H9 (cell line): ENCODE data around the gene LSG1. TPM values are rescaled to one million over a fixed set of nuclear protein-coding genes. Genes with fewer than 3 reads are reported as not detected.

Source experiments
- DNase-seq: peaks from one replicate; pipeline ENCODE4 v3.0.0-alpha.2; 2017
- H2AFZ ChIP-seq: one replicate; pipeline ENCODE4 v1.6.1; 2013; ENCODE audit warnings: mild to moderate bottlenecking, low read length, control low read depth, moderate library complexity
- H2AK5ac ChIP-seq: 2 replicates; pipeline ENCODE4 v1.6.1; 2013; ENCODE audit warnings: low read length, control low read depth, mixed read lengths; ENCODE audit not compliant: insufficient read length
- H2BK120ac ChIP-seq: one replicate; pipeline ENCODE4 v1.6.1; 2013; ENCODE audit warnings: low read depth, mild to moderate bottlenecking, low read length, control low read depth, inconsistent platforms; ENCODE audit not compliant: poor library complexity, severe bottlenecking
- H2BK12ac ChIP-seq: 2 replicates; pipeline ENCODE4 v1.6.1; 2013; ENCODE audit warnings: low read length, control low read depth, mixed read lengths, low read depth; ENCODE audit not compliant: insufficient read length
- H2BK15ac ChIP-seq: 2 replicates; pipeline ENCODE4 v1.6.1; 2013; ENCODE audit warnings: low read depth, low read length, control low read depth
- H2BK20ac ChIP-seq: one replicate; pipeline ENCODE4 v1.6.1; 2013; ENCODE audit warnings: low read depth, mild to moderate bottlenecking, low read length, control low read depth, inconsistent platforms; ENCODE audit not compliant: poor library complexity, severe bottlenecking
- H2BK5ac ChIP-seq: 2 replicates; pipeline ENCODE4 v1.6.1; 2013; ENCODE audit warnings: low read length, control low read depth, mixed read lengths; ENCODE audit not compliant: insufficient read length
- H3K14ac ChIP-seq: 2 replicates; pipeline ENCODE4 v1.6.1; 2013; ENCODE audit warnings: low read length, control low read depth; ENCODE audit not compliant: insufficient read depth
- H3K18ac ChIP-seq: 2 replicates; pipeline ENCODE4 v1.6.1; 2013; ENCODE audit warnings: low read depth, mild to moderate bottlenecking, mixed read lengths, low read length, control low read depth; ENCODE audit not compliant: insufficient read length
- H3K23ac ChIP-seq: 2 replicates; pipeline ENCODE4 v1.6.1; 2013; ENCODE audit warnings: low read length, control low read depth, mixed read lengths, low read depth; ENCODE audit not compliant: insufficient read length
- H3K23me2 ChIP-seq: 2 replicates; pipeline ENCODE4 v1.6.1; 2013; ENCODE audit warnings: low read depth, mild to moderate bottlenecking, mixed read lengths, low read length, control low read depth; ENCODE audit not compliant: insufficient read length, poor library complexity, severe bottlenecking
- H3K27ac ChIP-seq: 2 replicates; pipeline ENCODE4 v1.5.1; 2013; ENCODE audit warnings: low read length, control low read depth, mixed read lengths, low read depth; ENCODE audit not compliant: insufficient read length
- H3K27me3 ChIP-seq: 2 replicates; pipeline ENCODE4 v1.6.1; 2013; ENCODE audit warnings: low read length, control low read depth, inconsistent platforms; ENCODE audit not compliant: insufficient read depth
- H3K4ac ChIP-seq: 2 replicates; pipeline ENCODE4 v1.6.1; 2013; ENCODE audit warnings: low read depth, mild to moderate bottlenecking, control low read depth, inconsistent platforms, low read length, moderate library complexity
- H3K4me1 ChIP-seq: 2 replicates; pipeline ENCODE4 v1.6.1; 2013; ENCODE audit warnings: low read length, control low read depth, inconsistent platforms; ENCODE audit not compliant: insufficient read depth
- H3K4me2 ChIP-seq: 2 replicates; pipeline ENCODE4 v1.6.1; 2013; ENCODE audit warnings: low read length, control low read depth, mixed read lengths; ENCODE audit not compliant: insufficient read length, insufficient read depth
- H3K56ac ChIP-seq: 2 replicates; pipeline ENCODE4 v1.6.1; 2013; ENCODE audit warnings: low read depth, mild to moderate bottlenecking, mixed read lengths, low read length, control low read depth; ENCODE audit not compliant: insufficient read length
- H3K79me1 ChIP-seq: 2 replicates; pipeline ENCODE4 v1.6.1; 2013; ENCODE audit warnings: low read depth, mild to moderate bottlenecking, moderate library complexity, low read length, control low read depth, inconsistent platforms; ENCODE audit not compliant: insufficient read depth, poor library complexity, severe bottlenecking
- H3K79me2 ChIP-seq: 2 replicates; pipeline ENCODE4 v1.6.1; 2013; ENCODE audit warnings: low read length, control low read depth, inconsistent platforms; ENCODE audit not compliant: insufficient read depth
- H3K9ac ChIP-seq: 2 replicates; pipeline ENCODE4 v1.6.1; 2013; ENCODE audit warnings: low read length, control low read depth, mixed read lengths; ENCODE audit not compliant: insufficient read length; ENCODE audit errors: extremely low read depth
- H3K9me3 ChIP-seq: one replicate; pipeline ENCODE4 v1.6.1; 2013; ENCODE audit warnings: low read depth, low read length, inconsistent platforms; ENCODE audit not compliant: control insufficient read depth
- H3T11ph ChIP-seq: one replicate; pipeline ENCODE4 v1.6.1; 2013; ENCODE audit warnings: mild to moderate bottlenecking, low read length, control low read depth, inconsistent platforms
- H4K20me1 ChIP-seq: one replicate; pipeline ENCODE4 v1.6.1; 2013; ENCODE audit not compliant: control insufficient read depth, insufficient read length, insufficient read depth
- H4K5ac ChIP-seq: 2 replicates; pipeline ENCODE4 v1.6.1; 2013; ENCODE audit warnings: low read depth, mild to moderate bottlenecking, mixed read lengths, low read length, control low read depth; ENCODE audit not compliant: insufficient read length
- H4K8ac ChIP-seq: replicated peaks from 2 replicates; pipeline ENCODE4 v1.6.1; 2013; ENCODE audit warnings: low read length, control low read depth, mixed read lengths, low read depth; ENCODE audit not compliant: insufficient read length
- H4K91ac ChIP-seq: 2 replicates; pipeline ENCODE4 v1.6.1; 2013; ENCODE audit warnings: low read depth, mild to moderate bottlenecking, moderate library complexity, mixed read lengths, low read length, control low read depth; ENCODE audit not compliant: insufficient read length
- H3K27ac Mint-ChIP-seq, 3 experiments: 2 replicates in 2 of 3; 3 replicates in 1 of 3; pipeline ENCODE4 v1.8.0; 2020 to 2021; ENCODE audit warnings: mixed read lengths in 3 of 3, mild to moderate bottlenecking in 1 of 3, moderate library complexity in 1 of 3
- H3K27me3 Mint-ChIP-seq: 2 replicates; pipeline ENCODE4 v1.8.0; 2021; ENCODE audit warnings: low read depth, mild to moderate bottlenecking, moderate library complexity, mixed read lengths
- H3K36me3 Mint-ChIP-seq, 3 experiments: 2 replicates in 2 of 3; 3 replicates in 1 of 3; pipeline ENCODE4 v1.8.0; 2020 to 2021; ENCODE audit warnings: low read depth in 3 of 3, mixed read lengths in 3 of 3; ENCODE audit not compliant: insufficient read depth in 1 of 3
- H3K4me1 Mint-ChIP-seq, 2 experiments: 2 replicates each; pipeline ENCODE4 v1.8.0; 2020; ENCODE audit warnings: mixed read lengths in 2 of 2
- H3K4me3 Mint-ChIP-seq, 2 experiments: 2 replicates in 1 of 2; 3 replicates in 1 of 2; pipeline ENCODE4 v1.8.0; 2020 to 2021; ENCODE audit warnings: mild to moderate bottlenecking in 2 of 2, mixed read lengths in 2 of 2, moderate library complexity in 1 of 2
- H3K9me3 Mint-ChIP-seq, 2 experiments: 2 replicates in 1 of 2; 3 replicates in 1 of 2; pipeline ENCODE4 v1.8.0; 2020; ENCODE audit warnings: mild to moderate bottlenecking in 2 of 2, mixed read lengths in 2 of 2, moderate library complexity in 1 of 2
- CTCF ChIP-seq: fragments of 200-600 bp; sonication (generic); conservative IDR thresholded peaks from 3 replicates; pipeline ENCODE4 v1.8.0; 2021; ENCODE audit warnings: antibody characterized with exemption, mild to moderate bottlenecking
- WGBS: extraction: QIAGEN DNeasy Blood & Tissue Kit; methylation state at CpG from one replicate; pipeline ENCODE4 v1.1.7; 2013; ENCODE audit warnings: missing lambda C conversion rate, low lambda C conversion rate, mixed read lengths; ENCODE audit not compliant: insufficient read length; ENCODE audit errors: extremely low coverage; 5-methylcytosine and 5-hydroxymethylcytosine counted together
- total RNA-seq: library from RNA; stranded (reverse); gene quantifications from 2 replicates; pipeline ENCODE4 v1.2.1, GENCODE V29; 2021

Gene LSG1
- total RNA-seq, 1 experiment from 2014 or later = 63.3 TPM

GRCh38 chr3:194672876-194673275, 885 bp upstream of the LSG1 start:
- Histone ChIP-seq H3K23me2 (peaks cover 7% of the 10 kb centered on the region), H2AK5ac (no peak overlapping the region), H3K56ac (no peak overlapping the region), H2BK20ac (no peak overlapping the region), H3K9me3 (no peaks in the 10 kb centered on the region), H3K4me2 (peak overlapping the region; percentile 99), H3K79me2 (peaks cover 12% of the 10 kb centered on the region; the same call in 1 of the 2 replicates), H3K27ac (no peak overlapping the region), H4K20me1 (no peaks in the 10 kb centered on the region), H2BK12ac (no peak overlapping the region), H4K91ac (no peak overlapping the region), H3K14ac (no peak overlapping the region), H3K79me1 (peaks cover 4% of the 10 kb centered on the region), H3K23ac (no peak overlapping the region), H4K5ac (no peak overlapping the region), H3K4ac (no peak overlapping the region), H3K18ac (no peak overlapping the region), H2BK120ac (no peak overlapping the region), H3K9ac (peak overlapping the region; percentile 31), H2BK5ac (no peak overlapping the region), H3K27me3 (no peaks in the 10 kb centered on the region), H2AFZ (no peak overlapping the region), H3T11ph (no peak overlapping the region), H4K8ac (no peak overlapping the region), H3K4me1 (0 out of 2 replicates have a peak, but pooled peaks cover 2% of the 10 kb centered on the region), H2BK15ac (no peak overlapping the region)
- H3K27ac Mint-ChIP-seq = no peak overlapping the region
- no CpG with 5 or more reads among the region's 5 CpGs for WGBS
- H3K4me3 Mint-ChIP-seq = peak overlapping the region; percentile 98 to 99
- DNase-seq = no peak
- peaks cover 3 to 16% (median 16%) of the 10 kb centered on the region in 3 experiments; a peak in 6 of 7 replicates for H3K36me3 Mint-ChIP-seq
- peaks cover 9 to 13% of the 10 kb centered on the region in 2 experiments for H3K4me1 Mint-ChIP-seq
- peaks cover 40% of the 10 kb centered on the region for H3K27me3 Mint-ChIP-seq
- TF ChIP-seq CTCF = no peak
- H3K9me3 Mint-ChIP-seq = no peaks in the 10 kb centered on the region
